HUDEP-2 (cell line): ENCODE data around the gene QRSL1.
"Not testable (repeated sequence)": the region's sequence is repeated elsewhere in the genome, so short reads cannot be mapped to it uniquely, and the experiment has no call there.

ENCODE experiments used
- DNase-seq, 76 experiments: peaks; one replicate each; lab custom pipeline; 2025; ENCODE audit not compliant: unreplicated experiment in 76 of 76; lab: John Stamatoyannopoulos, UW

Gene QRSL1

DNA sequence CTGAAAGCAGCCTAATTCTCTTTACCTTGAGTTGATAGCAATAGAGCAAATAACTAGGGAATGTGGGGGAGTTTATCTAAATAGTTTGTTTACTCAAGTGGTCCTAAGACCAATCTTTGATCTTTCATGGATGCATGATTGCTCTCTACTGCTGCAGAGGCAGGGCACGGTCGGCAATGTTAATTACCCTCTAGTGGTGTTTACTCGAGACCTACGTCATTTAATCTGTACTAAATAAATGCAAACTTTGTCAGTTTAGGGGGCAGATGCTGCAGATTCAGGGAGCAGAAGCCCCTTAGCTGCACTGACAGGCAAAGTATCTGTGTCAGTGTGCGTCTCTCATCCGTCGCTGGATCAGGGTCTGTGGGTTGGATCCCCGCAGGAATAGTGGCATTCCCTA, 7.0 kb upstream of the QRSL1 start:
- no peak for DNase-seq

DNA sequence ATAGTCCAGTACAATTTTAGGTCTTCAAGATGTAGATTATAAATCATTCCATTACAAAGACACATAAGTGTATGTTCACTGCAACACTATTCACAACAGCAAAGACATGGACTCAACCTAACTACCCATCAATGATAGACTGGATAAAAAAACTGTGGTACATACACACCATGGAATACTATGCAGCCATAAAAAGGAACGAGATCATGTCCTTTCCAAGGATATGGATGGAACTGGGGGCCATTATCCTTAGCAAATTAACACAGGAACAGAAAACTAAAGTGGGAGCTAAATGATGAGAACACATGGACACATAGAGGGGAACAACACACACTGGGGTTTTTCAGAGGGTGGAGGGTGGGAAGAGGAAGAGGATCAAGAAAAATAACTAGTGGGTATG, 6.3 kb upstream of the QRSL1 start:
- DNase-seq = no peak

- DNase-seq = no peak
Observed at GRCh38 chr6:106626485-106626884, 2.9 kb upstream of the QRSL1 start.

DNA sequence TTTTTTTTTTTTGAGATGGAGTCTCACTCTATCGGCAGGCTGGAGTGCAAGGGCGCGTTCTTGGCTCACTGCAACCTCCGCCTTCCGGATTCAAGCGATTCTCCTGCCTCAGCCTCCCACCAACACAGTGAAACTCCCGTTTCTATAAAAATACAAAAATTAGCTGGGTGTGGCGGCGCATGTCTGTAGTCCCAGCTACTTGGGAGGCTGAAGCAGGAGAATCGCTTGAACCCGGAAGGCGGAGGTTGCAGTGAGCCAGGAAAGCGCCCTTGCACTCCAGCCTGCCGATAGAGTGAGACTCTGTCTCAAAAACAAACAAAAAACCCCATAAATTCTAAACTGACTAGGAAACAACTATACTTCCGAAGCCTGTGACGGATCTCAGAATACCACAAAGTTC, 1.6 kb upstream of the QRSL1 start:
- DNase-seq = not testable (repeated sequence)

- DNase-seq = peak in 6 of 76 experiments; percentile 11 to 62 (median 23)
Observed at GRCh38 chr6:106628658-106629102, 698 bp upstream of the QRSL1 start.

DNA sequence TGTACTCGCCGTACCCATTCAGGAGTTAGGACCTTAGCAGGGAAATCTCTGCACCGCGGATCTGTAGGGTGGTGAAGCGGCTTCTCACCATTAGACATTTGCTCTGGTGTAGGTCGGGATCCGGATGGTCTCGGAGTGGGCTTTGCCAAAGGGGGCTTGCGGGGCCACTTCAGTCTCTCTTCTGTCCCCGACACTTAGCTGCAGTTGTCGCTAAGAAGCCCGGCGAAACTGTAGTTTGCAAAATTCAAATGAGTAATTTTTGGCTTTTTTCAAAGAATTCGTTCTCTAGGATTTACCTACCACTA, 433 bp downstream of the QRSL1 start:
- no peak for DNase-seq

GRCh38 chr6:106630366-106630765, 988 bp downstream of the QRSL1 start:
- DNase-seq = peak in 3 of 76 experiments; percentile 13 to 33 (median 21)

- DNase-seq = peak in 1 of 76 experiments; percentile 7
Observed at GRCh38 chr6:106631346-106631745, 2.0 kb downstream of the QRSL1 start.

DNA sequence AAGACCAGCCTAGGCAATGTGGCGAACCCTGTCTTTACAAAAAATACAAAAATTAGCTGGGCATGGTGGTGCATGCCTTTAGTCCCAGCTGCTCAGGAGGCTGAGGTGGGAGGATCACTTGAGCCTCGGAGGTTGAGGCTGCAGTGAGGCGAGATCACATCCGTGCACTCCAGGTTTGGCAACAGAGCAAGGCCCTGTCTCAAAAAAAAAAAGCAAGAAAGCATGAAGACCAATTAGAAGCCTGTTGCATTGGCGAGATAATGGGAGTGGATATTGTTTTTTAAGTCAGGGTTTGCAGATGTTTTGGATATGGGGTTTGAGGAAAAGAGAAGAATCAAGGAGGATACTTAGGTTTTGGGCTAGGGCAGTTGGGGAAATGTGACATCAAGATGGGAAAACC, 5.2 kb downstream of the QRSL1 start:
- no peak for DNase-seq

DNA sequence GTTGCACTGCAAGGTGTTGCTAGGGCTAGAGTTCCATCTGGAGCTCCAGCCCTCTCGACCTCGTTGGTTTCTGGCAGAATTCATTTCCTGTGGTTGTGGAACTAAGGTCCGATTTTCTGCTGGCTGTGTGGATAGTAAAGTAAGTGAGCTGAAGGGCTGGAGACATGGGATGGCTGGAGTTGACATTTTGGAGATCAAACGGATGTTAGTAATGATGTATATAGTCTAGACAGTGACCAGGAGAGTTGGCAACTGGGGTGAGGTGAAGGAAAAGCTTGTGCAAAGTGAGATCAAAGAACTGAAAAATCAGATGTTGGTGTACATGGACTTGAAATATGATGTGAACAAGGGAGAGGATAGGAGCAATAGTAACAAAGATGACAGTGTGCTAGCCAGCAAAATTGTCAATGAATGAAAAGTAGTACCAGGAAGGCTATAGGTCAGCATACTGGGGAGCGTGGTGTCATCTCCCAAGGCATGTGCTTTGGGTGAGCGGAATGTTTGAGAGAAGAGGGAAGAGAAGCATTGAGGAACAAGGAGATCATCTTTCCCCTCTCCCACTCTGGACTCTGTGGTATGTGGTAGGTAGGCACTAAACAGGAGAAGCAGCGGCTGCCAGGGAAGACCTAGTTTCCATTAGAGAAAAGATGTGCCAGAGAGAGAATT, 7.8 kb downstream of the QRSL1 start:
- DNase-seq = no peak

DNA sequence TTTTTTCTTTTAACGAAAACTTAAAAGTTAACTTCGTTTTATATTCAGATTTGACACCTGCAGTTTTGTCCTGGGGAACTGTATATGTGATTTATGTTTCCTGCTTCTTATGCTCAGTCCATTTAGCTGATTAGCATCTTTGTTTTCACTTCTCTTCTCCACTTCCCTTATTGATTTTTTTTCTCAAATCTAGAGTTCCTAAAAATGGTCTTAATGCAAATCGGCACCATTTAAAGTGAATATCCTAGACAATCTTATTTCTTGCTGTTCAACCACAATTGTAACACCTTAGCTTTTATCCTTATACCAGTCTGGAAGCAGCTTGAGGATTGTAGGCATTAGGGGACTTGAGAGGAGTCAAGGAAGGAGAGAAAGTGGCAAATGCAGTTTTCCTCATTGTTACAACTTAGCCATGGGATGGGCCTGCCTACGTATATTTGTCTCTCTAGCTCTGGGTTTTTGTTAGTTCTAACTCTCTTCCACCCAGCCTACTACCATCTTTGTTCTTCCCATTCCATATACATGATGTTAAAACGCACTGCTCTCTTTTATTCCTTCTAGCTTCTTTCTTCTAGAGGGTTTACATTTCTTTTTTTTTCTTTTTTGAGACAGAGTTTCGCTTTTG, 8.5 kb downstream of the QRSL1 start:
- no peak for DNase-seq

GRCh38 chr6:106639812-106640211, 10.4 kb downstream of the QRSL1 start:
- no peak for DNase-seq

DNA sequence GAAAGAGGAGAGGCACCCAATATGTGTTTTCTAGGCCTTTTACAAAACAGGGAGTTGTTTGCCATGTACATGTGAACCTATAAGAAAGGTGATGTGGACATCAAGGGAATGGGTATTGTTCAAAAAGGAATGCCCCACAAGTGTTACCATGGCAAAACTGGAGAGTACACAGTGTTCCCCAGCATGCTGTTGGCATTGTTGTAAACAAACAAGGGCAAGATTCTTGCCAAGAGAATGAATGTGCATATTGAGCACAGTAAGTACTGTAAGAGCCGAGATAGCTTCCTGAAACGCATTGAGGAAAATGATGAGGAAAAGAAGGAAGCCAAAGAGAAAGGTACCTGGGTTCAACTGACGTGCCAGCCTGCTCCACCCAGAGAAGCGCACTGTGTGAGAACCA, 13.1 kb downstream of the QRSL1 start:
- DNase-seq = no peak

- no peak for DNase-seq
Observed at GRCh38 chr6:106643061-106643460, 13.7 kb downstream of the QRSL1 start.

GRCh38 chr6:106648651-106649308, 19.4 kb downstream of the QRSL1 start:
- no peak for DNase-seq

- no peak for DNase-seq
Observed at GRCh38 chr6:106658469-106658868, 29.1 kb downstream of the QRSL1 start.

DNA sequence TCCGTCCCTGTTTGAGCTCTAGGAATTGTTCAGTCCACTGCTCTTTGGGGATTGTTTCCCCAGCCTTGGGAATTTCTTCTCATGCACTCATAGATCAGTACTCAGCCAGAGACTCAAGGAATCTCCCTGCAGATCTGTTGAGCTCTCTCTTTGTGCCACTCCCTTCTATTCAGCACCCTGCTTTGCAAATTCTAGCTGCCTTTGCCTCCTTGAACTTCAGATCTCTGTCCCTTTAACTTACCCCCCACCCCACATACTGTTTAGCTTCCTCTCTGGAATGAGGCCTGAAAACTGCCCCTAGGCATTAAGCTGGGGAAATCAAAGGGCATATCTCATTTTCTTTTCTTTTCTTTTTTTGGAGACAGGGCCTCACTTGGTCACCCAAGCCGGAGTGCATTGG, 30.5 kb downstream of the QRSL1 start:
- no peak for DNase-seq

DNA sequence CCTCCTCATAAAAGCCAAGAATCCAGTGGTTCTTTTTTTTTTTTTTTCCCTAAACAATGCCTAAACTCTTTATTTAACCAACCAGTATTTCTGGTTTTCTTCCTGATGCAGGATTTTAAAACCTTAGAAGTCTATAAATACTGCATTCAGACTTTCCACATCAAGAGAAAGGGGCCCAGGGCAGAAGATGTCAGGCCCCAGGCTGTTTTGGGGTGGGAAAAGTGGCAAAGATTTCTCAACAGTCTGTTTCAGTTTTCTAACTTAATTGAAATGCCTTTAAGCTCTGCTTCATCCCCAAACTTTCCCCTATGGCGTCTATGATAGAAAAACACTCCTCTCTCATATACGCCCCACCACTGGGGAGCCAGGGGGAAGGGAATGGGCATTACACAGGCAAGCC, 33.1 kb downstream of the QRSL1 start:
- no peak for DNase-seq

GRCh38 chr6:106666282-106667021, 37.1 kb downstream of the QRSL1 start:
- no peak for DNase-seq

DNA sequence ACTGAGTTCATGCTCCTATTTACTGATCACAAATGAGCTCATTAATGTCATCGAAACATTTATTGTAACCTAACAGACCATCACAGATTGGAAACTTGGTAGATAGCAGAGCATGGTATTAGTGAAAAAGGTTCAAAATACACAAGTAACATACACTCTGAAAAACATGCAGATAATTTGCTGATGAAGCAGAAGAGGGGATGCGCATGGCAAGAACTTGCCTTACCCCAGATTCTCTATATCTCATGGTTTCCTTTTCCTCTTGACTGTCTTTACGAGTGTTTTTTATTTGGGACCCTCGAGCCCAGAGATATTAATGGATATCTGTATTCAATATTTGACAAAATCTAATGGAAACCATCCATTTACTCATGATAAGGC, 37.6 kb downstream of the QRSL1 start:
- DNase-seq = no peak

GRCh38 chr6:106670236-106670635, 40.9 kb downstream of the QRSL1 start:
- no peak for DNase-seq

DNA sequence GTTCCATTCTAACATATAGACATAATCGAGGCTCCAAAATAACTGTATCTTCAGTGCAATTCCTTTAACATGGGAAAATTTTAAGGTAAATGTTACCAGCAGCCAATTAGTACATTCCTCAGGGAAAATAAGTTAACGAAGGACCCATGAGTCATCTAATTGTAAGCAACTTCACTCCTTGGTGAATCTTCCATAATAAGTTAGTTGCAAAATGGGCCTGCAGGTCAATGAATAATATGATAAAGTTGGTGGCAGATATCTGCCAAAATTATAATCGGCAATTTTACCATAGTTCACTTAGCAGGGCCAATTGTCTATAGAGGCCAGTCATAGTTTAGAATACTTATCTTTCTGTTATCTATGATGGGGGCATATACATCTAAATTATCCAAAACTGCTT, 42.3 kb downstream of the QRSL1 start:
- no peak for DNase-seq
